ENCODE measurements around the gene KCNJ6.

DNA sequence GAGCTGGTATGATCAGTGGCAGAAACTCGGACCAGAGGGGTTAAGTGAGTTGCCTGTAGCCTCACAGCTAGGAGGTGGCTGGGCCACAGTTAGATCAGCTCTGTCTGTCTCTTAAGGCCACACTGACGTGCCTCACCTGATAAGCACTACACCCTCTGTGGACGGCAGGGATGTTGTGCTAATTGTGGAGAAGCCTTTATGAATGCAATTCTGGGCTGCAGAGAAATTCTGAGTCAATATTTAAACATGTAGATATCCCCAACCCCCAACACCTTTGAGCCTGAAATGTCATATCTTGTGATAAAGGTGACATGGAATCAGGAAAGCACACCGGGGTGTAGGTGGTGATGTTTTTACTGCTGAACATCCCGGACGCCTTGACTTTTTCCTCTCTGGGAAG is 88.3 kb downstream of the KCNJ6 start:
- TF ChIP-seq, protein P1, sequence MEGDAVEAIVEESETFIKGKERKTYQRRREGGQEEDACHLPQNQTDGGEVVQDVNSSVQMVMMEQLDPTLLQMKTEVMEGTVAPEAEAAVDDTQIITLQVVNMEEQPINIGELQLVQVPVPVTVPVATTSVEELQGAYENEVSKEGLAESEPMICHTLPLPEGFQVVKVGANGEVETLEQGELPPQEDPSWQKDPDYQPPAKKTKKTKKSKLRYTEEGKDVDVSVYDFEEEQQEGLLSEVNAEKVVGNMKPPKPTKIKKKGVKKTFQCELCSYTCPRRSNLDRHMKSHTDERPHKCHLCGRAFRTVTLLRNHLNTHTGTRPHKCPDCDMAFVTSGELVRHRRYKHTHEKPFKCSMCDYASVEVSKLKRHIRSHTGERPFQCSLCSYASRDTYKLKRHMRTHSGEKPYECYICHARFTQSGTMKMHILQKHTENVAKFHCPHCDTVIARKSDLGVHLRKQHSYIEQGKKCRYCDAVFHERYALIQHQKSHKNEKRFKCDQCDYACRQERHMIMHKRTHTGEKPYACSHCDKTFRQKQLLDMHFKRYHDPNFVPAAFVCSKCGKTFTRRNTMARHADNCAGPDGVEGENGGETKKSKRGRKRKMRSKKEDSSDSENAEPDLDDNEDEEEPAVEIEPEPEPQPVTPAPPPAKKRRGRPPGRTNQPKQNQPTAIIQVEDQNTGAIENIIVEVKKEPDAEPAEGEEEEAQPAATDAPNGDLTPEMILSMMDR (conservative IDR thresholded peaks at IDR 0.05; ENCODE audit: low read length), result no peak
- TF ChIP-seq EZH2phosphoT487 (IDR thresholded peaks at IDR 0.05; ENCODE audit: borderline replicate concordance, low read depth, low read length), result no peak
